RWPE2 (cell line): Measurements from ENCODE around the gene EPN3.

Experiments used
- ATAC-seq: fragments of 200-7000 bp; cut with Tn5 transposase; 3 replicates; pipeline ENCODE4 v1.9.1; 2021; ENCODE audit warnings: low read depth
- DNase-seq: peaks from one replicate; pipeline ENCODE4 v3.0.0-alpha.2; 2020; ENCODE audit warnings: low spot score
- H3K27ac ChIP-seq: fragments of 450-650 bp; 2 replicates; pipeline ENCODE4 v1.5.1; 2017; ENCODE audit warnings: mild to moderate bottlenecking; ENCODE audit not compliant: poor library complexity, severe bottlenecking
- H3K27me3 ChIP-seq: fragments of 250-450 bp; sonication (Bioruptor Pico); 2 replicates; pipeline ENCODE4 v1.5.1; 2021; ENCODE audit warnings: mild to moderate bottlenecking, moderate library complexity; ENCODE audit not compliant: insufficient read depth, poor library complexity, severe bottlenecking
- H3K36me3 ChIP-seq: fragments of 250-450 bp; sonication (Bioruptor Pico); 2 replicates; pipeline ENCODE4 v1.5.1; 2020; ENCODE audit warnings: low read depth, mild to moderate bottlenecking, moderate library complexity
- H3K4me1 ChIP-seq: fragments of 250-450 bp; sonication (Bioruptor Pico); 2 replicates; pipeline ENCODE4 v1.5.1; 2021; ENCODE audit warnings: mild to moderate bottlenecking, moderate library complexity; ENCODE audit not compliant: insufficient read depth, poor library complexity, severe bottlenecking
- H3K4me3 ChIP-seq: fragments of 250-450 bp; sonication (Bioruptor Pico); 2 replicates; pipeline ENCODE4 v1.5.1; 2021; ENCODE audit warnings: mild to moderate bottlenecking, moderate library complexity; ENCODE audit not compliant: severe bottlenecking
- H3K9me3 ChIP-seq: fragments of 250-450 bp; sonication (Bioruptor Pico); 2 replicates; pipeline ENCODE4 v1.5.1; 2021; ENCODE audit warnings: mild to moderate bottlenecking, moderate library complexity; ENCODE audit not compliant: severe bottlenecking
- TF ChIP-seq, protein P1 (sequence below): fragments of 450-650 bp; IDR thresholded peaks from one replicate; pipeline ENCODE4 v1.5.1; 2017; ENCODE audit warnings: mild to moderate bottlenecking, moderate library complexity; ENCODE audit not compliant: poor library complexity, severe bottlenecking

EPN3 gene

DNA sequence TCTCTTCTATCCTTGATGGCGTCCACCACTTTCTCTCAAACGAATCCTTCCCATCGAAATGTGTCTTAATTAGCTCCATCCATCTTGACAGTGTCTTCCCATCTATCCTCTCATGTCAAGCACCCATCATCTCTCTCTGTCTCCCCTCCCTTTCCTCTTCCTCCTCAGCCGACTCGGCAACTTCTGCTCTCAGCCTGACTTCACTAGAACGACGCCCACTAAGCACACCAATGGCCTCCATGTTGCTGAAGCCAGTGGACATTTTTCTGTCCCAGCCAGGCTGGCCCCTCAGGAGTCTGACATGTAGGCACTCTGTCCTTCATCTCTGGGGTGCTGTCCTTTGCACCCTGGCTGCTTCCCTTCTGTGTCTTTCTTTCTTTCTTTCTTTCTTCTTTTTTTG, 12.0 kb downstream of the EPN3 start:
- H3K9me3 ChIP-seq = no peaks in the 10 kb centered on the region
- DNase-seq (no peak), ATAC-seq (no peak)
- peaks cover 22% of the 10 kb centered on the region for H3K4me1 ChIP-seq
- H3K4me3 ChIP-seq = no peak overlapping the region
- peaks cover 12% of the 10 kb centered on the region for H3K36me3 ChIP-seq
- no peak overlapping the region for H3K27ac ChIP-seq
- TF ChIP-seq, protein P1, sequence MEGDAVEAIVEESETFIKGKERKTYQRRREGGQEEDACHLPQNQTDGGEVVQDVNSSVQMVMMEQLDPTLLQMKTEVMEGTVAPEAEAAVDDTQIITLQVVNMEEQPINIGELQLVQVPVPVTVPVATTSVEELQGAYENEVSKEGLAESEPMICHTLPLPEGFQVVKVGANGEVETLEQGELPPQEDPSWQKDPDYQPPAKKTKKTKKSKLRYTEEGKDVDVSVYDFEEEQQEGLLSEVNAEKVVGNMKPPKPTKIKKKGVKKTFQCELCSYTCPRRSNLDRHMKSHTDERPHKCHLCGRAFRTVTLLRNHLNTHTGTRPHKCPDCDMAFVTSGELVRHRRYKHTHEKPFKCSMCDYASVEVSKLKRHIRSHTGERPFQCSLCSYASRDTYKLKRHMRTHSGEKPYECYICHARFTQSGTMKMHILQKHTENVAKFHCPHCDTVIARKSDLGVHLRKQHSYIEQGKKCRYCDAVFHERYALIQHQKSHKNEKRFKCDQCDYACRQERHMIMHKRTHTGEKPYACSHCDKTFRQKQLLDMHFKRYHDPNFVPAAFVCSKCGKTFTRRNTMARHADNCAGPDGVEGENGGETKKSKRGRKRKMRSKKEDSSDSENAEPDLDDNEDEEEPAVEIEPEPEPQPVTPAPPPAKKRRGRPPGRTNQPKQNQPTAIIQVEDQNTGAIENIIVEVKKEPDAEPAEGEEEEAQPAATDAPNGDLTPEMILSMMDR = no peak
- H3K27me3 ChIP-seq = no peaks in the 10 kb centered on the region

DNA sequence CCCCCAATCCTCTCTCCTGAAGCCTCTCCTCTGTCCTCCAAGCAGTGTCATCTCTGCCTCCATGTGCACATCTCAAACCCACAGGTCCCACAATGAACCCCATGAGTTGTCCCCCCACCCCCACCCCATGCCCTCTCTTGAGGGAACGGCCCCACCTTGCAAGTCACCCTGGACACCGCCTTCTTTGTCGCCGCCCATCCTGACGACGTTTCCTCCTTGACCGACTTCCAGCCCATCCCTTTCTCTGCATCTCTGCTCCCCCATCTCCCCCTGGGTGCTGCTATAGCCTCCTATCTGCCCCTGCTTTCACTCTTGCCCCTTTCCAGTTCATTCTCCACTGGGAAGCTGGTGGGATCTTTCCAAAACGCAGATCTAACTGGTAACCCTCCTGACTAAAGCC, 12.8 kb downstream of the EPN3 start:
- Histone ChIP-seq H3K9me3 (no peaks in the 10 kb centered on the region), H3K4me1 (peaks cover 16% of the 10 kb centered on the region), H3K36me3 (peaks cover 10% of the 10 kb centered on the region), H3K27me3 (no peaks in the 10 kb centered on the region), H3K27ac (no peak overlapping the region), H3K4me3 (no peak overlapping the region)
- DNase-seq = no peak
- TF ChIP-seq, protein P1 = no peak
- no peak for ATAC-seq

DNA sequence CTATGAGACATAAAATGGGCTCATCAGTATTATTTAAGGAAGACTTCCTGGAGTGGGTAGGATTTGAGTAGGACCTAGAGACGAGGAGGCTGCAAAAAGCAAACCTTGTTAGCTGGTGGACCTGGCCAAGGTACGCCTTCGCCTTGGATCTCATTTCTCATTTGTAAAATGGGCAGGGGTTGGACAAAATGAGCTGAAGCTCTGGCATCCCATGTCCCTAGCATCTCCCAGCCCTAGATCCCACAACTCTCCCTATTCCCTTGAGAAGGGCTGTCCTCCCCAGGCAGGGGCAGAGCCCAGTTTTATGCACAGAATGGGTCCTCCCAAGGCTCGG, 14.1 kb downstream of the EPN3 start:
- DNase-seq (no peak), ATAC-seq (no peak)
- H3K27ac ChIP-seq = peak overlapping the region; percentile 62
- TF ChIP-seq, protein P1 = no peak
- H3K4me3 ChIP-seq = peak overlapping the region; percentile 49
- no peaks in the 10 kb centered on the region for H3K9me3 ChIP-seq
- no peaks in the 10 kb centered on the region for H3K27me3 ChIP-seq
- H3K36me3 ChIP-seq = peaks cover 14% of the 10 kb centered on the region
- peaks cover 11% of the 10 kb centered on the region for H3K4me1 ChIP-seq

DNA sequence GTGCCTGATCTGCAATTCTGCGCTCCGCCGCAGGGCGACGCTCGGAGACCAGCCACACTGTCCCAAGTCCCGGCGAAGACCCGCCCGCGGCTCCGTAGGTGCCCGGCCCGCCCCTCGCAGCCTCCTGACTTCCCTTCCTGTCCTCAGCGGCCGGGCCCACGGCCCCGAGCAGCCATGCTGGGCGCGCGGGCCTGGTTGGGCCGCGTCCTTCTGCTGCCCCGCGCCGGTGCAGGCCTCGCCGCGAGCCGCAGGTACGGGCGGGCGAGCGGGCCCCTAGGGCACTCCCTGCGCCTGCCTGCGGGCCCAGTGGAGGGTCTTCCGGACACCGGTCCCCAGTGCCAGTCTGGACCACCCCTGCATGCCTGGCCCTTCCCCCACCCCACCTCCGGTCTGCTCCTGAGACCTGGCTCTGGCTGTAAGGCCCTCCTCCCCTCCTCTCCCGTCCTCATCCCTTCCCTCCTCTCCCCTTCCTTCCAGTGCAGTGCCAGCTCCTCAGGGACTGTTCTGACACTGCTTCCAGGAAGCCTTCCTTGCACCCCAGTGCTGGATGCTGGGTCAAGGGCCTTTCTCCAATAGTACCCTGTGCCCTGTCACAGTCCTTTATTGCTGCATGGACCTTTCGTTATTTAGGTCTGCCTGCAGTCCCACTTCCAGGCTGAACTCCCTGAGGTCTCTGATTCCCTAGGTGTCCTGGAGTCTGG, 14.7 kb downstream of the EPN3 start, which contains the start of gene SPATA20:
Gene SPATA20, plus strand, starts transcription at position 140 of the 701 bp plus-strand sequence. Its CDS starts 35 bp downstream, at position 175.
- ATAC-seq (peak; percentile 88), DNase-seq (peak; percentile 92)
- H3K36me3 ChIP-seq = peaks cover 14% of the 10 kb centered on the region
- no peaks in the 10 kb centered on the region for H3K27me3 ChIP-seq
- peaks cover 11% of the 10 kb centered on the region for H3K4me1 ChIP-seq
- H3K27ac ChIP-seq = peak within 1 kb of the TSS; percentile 62
- H3K4me3 ChIP-seq = peak within 1 kb of the TSS; percentile 49
- TF ChIP-seq, protein P1 = peak; percentile 98
- no peaks in the 10 kb centered on the region for H3K9me3 ChIP-seq

DNA sequence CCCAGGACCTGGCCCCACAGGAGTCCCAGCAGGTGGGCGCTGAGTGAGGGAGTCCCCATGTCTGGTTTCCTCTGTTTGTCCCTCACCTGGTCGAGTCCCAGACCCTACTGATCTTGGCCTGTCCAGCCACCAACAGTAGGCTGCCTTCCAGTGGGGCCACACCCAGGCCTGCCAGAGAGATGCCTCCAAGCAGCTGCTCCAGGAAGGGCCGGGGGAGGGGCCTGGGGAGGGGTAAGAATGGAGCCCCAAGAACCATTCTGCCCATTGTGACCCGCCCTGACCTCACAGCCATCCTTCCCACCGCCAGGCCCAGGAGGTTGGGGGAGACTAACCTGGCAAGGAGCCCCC, 15.2 kb downstream of the EPN3 start:
- Histone ChIP-seq H3K4me1 (peaks cover 6% of the 10 kb centered on the region), H3K27me3 (no peaks in the 10 kb centered on the region), H3K4me3 (peak overlapping the region; percentile 49), H3K27ac (peak overlapping the region; percentile 62), H3K9me3 (no peaks in the 10 kb centered on the region), H3K36me3 (peaks cover 14% of the 10 kb centered on the region)
- no peak for ATAC-seq
- TF ChIP-seq, protein P1 = no peak
- no peak for DNase-seq
